BJ (cell line): ENCODE results near the gene WWC1. TPM values are rescaled to one million over a fixed set of nuclear protein-coding genes. Genes with fewer than 3 reads are reported as not detected.

Source experiments
- CTCF ChIA-PET: fragments of 350-600 bp; formaldehyde crosslinking; extraction: SDS; loops from one replicate; lab custom pipeline; 2021; ENCODE audit warnings: antibody characterized with exemption, inconsistent platforms; lab: Yijun Ruan, JAX
- POLR2A ChIA-PET: fragments of 300-600 bp; sonication (Branson Sonifier 250); formaldehyde crosslinking; extraction: SDS; loops from one replicate; lab custom pipeline; 2021; ENCODE audit warnings: antibody characterized with exemption; lab: Charles Lee
- DNase-seq: peaks from one replicate; pipeline ENCODE4 v3.0.0-alpha.2; 2011; ENCODE audit warnings: low read depth
- H3K27me3 ChIP-seq: 2 replicates; pipeline ENCODE4 v1.6.0; 2011; ENCODE audit warnings: low read length; ENCODE audit not compliant: control insufficient read depth, insufficient read depth
- H3K36me3 ChIP-seq: 2 replicates; pipeline ENCODE4 v1.5.1; 2011; ENCODE audit warnings: low read length; ENCODE audit not compliant: control insufficient read depth, insufficient read depth
- H3K4me3 ChIP-seq: 2 replicates; pipeline ENCODE4 v1.5.1; 2011; ENCODE audit warnings: low read depth, mild to moderate bottlenecking, control low read depth, low read length
- CTCF ChIP-seq: IDR thresholded peaks from 2 replicates; pipeline ENCODE4 v1.5.1; 2011; ENCODE audit warnings: low read depth, mild to moderate bottlenecking, control low read depth, inconsistent platforms, low read length, moderate library complexity; ENCODE audit not compliant: insufficient read depth
- polyA plus RNA-seq: library from polyadenylated mRNA; depleted of rRNA; stranded (reverse); fragments of >200 nt; gene quantifications from 2 replicates; pipeline ENCODE4 v1.2.3, GENCODE V29; 2011

Gene WWC1
- polyA plus RNA-seq, 1 experiment, result 1.4 TPM

GRCh38 chr5:168303393-168304025 lies 12.1 kb downstream of the WWC1 start:
- no peak for DNase-seq
- CTCF ChIA-PET, result interaction anchor here (1.1 to 4.1 kb wide), 3 partner anchors 8 to 10 kb away, joined by 3 to 17 read pairs (median 4); no protein-coding TSS in a partner anchor
- TF ChIP-seq CTCF, result no peak
- Histone ChIP-seq H3K27me3 (no peaks in the 10 kb centered on the region), H3K36me3 (no peaks in the 10 kb centered on the region), H3K4me3 (no peak overlapping the region)
- POLR2A ChIA-PET, result no interaction called here

- TF ChIP-seq CTCF, result no peak
- CTCF ChIA-PET, result interaction anchor here (1.0 to 4.1 kb wide), 4 partner anchors 9 to 22 kb away, joined by 3 to 17 read pairs (median 4); no protein-coding TSS in a partner anchor
- POLR2A ChIA-PET, result interaction anchor here (0.6 kb wide), 1 partner anchor 185 kb away, joined by 7 read pairs; no protein-coding TSS in a partner anchor
These were observed 12.9 kb downstream of the WWC1 start for GRCh38 chr5:168304349-168304748.

DNA sequence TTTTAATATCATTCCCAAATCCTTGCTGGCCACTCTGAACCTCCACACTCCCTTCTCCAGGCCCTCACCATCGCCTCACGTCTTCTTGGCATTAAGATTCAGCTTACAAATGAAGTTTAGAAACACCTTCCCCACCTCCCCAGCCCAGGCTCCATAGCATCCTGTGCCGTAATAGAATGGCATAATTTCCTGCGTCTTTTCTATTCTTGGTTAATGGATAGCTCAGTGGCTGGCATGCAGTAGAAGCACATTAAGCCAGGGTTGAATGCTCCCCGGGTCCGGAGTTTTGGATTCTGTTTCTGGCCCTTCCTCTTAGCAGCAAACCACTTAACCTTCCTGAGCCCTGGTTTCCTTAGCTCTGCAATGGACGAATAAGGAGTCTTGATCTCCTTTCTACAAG lies 13.8 kb downstream of the WWC1 start:
- Histone ChIP-seq H3K4me3 (no peak overlapping the region), H3K27me3 (no peaks in the 10 kb centered on the region), H3K36me3 (no peaks in the 10 kb centered on the region)
- POLR2A ChIA-PET, result no interaction called here
- no peak for TF ChIP-seq CTCF
- DNase-seq, result no peak
- CTCF ChIA-PET, result interaction anchor here (1.0 to 4.1 kb wide), 3 partner anchors 10 to 21 kb away, joined by 3 to 17 read pairs (median 4); no protein-coding TSS in a partner anchor

More at GRCh38 chr5:168304349-168304748, 12.9 kb downstream of the WWC1 start:
- Histone ChIP-seq H3K36me3 (no peaks in the 10 kb centered on the region), H3K4me3 (no peak overlapping the region), H3K27me3 (no peaks in the 10 kb centered on the region)
- DNase-seq, result no peak

GRCh38 chr5:168307022-168307421 lies 15.6 kb downstream of the WWC1 start:
- Histone ChIP-seq H3K27me3 (no peaks in the 10 kb centered on the region), H3K4me3 (no peak overlapping the region), H3K36me3 (no peaks in the 10 kb centered on the region)
- ChIA-PET POLR2A (interaction anchor here (0.6 kb wide), 2 partner anchors 75 to 348 kb away, joined by 3 read pairs; no protein-coding TSS in a partner anchor), CTCF (interaction anchor here (4.1 kb wide), 1 partner anchor 11 kb away, joined by 17 read pairs; no protein-coding TSS in a partner anchor)
- no peak for DNase-seq
- TF ChIP-seq CTCF, result no peak

DNA sequence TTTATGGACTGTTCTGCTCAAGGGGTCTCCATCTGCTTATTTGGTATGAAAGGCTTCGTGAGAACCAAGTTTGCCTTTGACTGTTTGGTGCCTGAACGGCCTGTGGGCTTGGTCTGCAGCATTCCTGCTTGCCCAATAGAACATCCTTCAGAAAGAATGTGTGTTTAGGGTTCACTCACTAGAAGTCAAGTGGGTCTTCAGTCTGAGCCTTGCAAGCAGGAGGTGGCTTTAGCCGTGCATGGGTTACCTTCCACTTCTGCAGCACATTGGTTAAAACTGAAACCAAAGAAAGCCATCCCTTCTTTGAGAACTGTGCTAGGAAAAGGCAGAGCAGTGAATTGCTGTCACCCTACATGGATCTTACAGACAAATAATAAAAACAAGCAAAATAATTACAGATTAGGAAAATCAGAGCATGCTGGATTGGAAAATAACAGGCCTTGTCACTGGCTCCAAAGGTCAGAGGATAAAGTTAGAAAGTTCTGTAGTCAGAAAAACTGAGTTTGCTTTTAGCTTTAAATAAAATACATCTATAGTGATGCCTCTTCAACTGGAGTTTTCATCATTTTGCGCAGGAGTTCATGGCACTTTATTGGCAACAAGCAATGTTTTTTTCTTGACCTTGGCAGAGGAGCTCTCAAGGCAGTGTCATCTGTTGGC lies 16.6 kb downstream of the WWC1 start:
- no peak for TF ChIP-seq CTCF

More for the DNA sequence above, 16.6 kb downstream of the WWC1 start:
- ChIA-PET POLR2A (interaction anchor here (0.6 kb wide), 1 partner anchor 74 kb away, joined by 3 read pairs; no protein-coding TSS in a partner anchor), CTCF (no interaction called here)
- DNase-seq, result no peak
- no peaks in the 10 kb centered on the region for H3K27me3 ChIP-seq
- no peaks in the 10 kb centered on the region for H3K36me3 ChIP-seq
- no peak overlapping the region for H3K4me3 ChIP-seq
